ENCODE results near the gene USP38. TPM values are rescaled to one million over a fixed set of nuclear protein-coding genes. Genes with fewer than 3 reads are reported as not detected.

The USP38 gene
- total RNA-seq (2022; extraction: Qiagen RNA extraction; ENCODE audit: low read depth) = 7.1 to 8.9 TPM (median 8.0 TPM) in 5 replicates

GRCh38 chr4:143184503-143185252 lies at the start of gene USP38:
Gene USP38 (plus strand): TSS chr4:143184917. CDS start chr4:143185451, 534 bp downstream.

Other genes starting within 250 kb of the USP38 start
- 1.8 to 2.3 TPM (median 2.2 TPM) in 5 replicates for gene GAB1, start 152.0 kb downstream of the USP38 start, total RNA-seq (2022; extraction: Qiagen RNA extraction; ENCODE audit: low read depth)

Data from A549 treated with CpdA at 1 μM for 4 hours (cell line).